ENCODE data around the gene PPARD.

Gene PPARD

GRCh38 chr6:35365594-35366203, 23.3 kb downstream of the PPARD start:
- TF ChIP-seq CTCF (IDR thresholded peaks at IDR 0.05; ENCODE audit: low read length, missing control alignments) = no peak
- DNase-seq (ENCODE audit: low read depth) = no peak
- no peak overlapping the region for H3K4me3 ChIP-seq (replicated peaks; ENCODE audit: low read depth, low read length)

- no peak for TF ChIP-seq CTCF (IDR thresholded peaks at IDR 0.05; ENCODE audit: low read length, missing control alignments)
- no peak for DNase-seq (ENCODE audit: low read depth)
- no peak overlapping the region for H3K4me3 ChIP-seq (replicated peaks; ENCODE audit: low read depth, low read length)
These were observed 23.8 kb downstream of the PPARD start for GRCh38 chr6:35366204-35366596.

- H3K4me3 ChIP-seq (replicated peaks; ENCODE audit: low read depth, low read length) = no peak overlapping the region
- no peak for TF ChIP-seq CTCF (IDR thresholded peaks at IDR 0.05; ENCODE audit: low read length, missing control alignments)
- no peak for DNase-seq (ENCODE audit: low read depth)
These were observed 25.3 kb downstream of the PPARD start for GRCh38 chr6:35367646-35368037.

GRCh38 chr6:35368038-35368887, 25.9 kb downstream of the PPARD start:
- H3K4me3 ChIP-seq (replicated peaks; ENCODE audit: low read depth, low read length) = no peak overlapping the region
- no peak for TF ChIP-seq CTCF (IDR thresholded peaks at IDR 0.05; ENCODE audit: low read length, missing control alignments)
- DNase-seq (ENCODE audit: low read depth) = peak; percentile 50

- no peak for TF ChIP-seq CTCF (IDR thresholded peaks at IDR 0.05; ENCODE audit: low read length, missing control alignments)
- H3K4me3 ChIP-seq (replicated peaks; ENCODE audit: low read depth, low read length) = no peak overlapping the region
- DNase-seq (ENCODE audit: low read depth) = peak; percentile 95
These were observed 27.9 kb downstream of the PPARD start for GRCh38 chr6:35370124-35370741.

- no peak for DNase-seq (ENCODE audit: low read depth)
- H3K4me3 ChIP-seq (replicated peaks; ENCODE audit: low read depth, low read length) = no peak overlapping the region
- no peak for TF ChIP-seq CTCF (IDR thresholded peaks at IDR 0.05; ENCODE audit: low read length, missing control alignments)
These were observed 28.6 kb downstream of the PPARD start for GRCh38 chr6:35370785-35371493.

All from fibroblast of pulmonary artery (primary cell).